Measurements from ENCODE around the gene RBM18.

RBM18 gene

GRCh38 chr9:122264360-122265148 is at the start of gene RBM18, which contains the start of gene MRRF:
Gene RBM18 (minus strand): TSS chr9:122264840. CDS start chr9:122261492, 3,348 bp downstream.
Gene MRRF (plus strand): TSS chr9:122264882. CDS start chr9:122270892, 6,010 bp downstream.
- peak; percentile 90 for DNase-seq

- no peak for DNase-seq
Observed at GRCh38 chr9:122314165-122314564, 49.5 kb upstream of the RBM18 start.

DNA sequence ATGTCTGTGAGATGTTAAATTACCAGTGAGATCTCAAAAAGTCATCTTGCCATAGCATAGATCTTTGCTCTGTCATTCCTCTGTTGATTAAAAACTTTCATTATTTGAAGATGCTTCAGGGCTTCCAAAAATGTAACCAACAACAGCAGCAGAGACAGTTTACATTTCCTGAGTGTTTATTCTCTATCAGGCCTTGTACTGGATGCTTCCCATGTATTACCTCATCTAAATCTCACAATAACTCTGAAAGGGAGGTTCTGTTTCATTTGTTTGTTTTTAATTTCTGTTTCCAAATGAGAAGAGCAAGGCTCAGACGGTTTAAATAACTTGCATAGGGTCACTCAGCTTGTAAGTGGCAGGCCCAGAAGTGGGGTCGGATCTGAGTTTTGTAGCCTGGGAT is 45.2 kb upstream of the RBM18 start:
- no peak for DNase-seq

- DNase-seq = no peak
Observed at GRCh38 chr9:122307925-122308324, 43.3 kb upstream of the RBM18 start.

- no peak for DNase-seq
Observed at GRCh38 chr9:122307061-122307460, 42.4 kb upstream of the RBM18 start.

GRCh38 chr9:122302237-122303093 is 37.8 kb upstream of the RBM18 start:
- no peak for DNase-seq

- DNase-seq = no peak
Observed at GRCh38 chr9:122297512-122297911, 32.9 kb upstream of the RBM18 start.

GRCh38 chr9:122294531-122294930 is 29.9 kb upstream of the RBM18 start:
- DNase-seq = no peak

DNA sequence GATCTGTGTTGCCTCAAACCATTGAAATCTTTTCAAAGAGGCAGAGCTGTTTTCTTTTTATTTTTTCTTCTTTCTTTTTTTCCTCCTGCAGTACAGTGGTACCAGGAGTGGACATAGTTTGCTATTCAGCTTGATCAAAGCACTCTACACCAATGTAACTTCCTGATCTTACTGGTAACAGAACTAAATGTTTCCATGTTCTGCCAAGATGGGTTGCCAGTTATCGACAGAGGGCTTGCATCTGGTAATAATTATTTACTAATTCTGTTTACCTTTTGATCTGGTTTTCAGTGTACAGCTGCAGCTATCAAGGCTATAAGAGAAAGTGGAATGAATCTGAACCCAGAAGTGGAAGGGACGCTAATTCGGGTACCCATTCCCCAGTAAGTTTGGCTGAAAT is 26.8 kb upstream of the RBM18 start:
- no peak for DNase-seq

GRCh38 chr9:122287214-122287720 is 22.6 kb upstream of the RBM18 start:
- DNase-seq = no peak

DNA sequence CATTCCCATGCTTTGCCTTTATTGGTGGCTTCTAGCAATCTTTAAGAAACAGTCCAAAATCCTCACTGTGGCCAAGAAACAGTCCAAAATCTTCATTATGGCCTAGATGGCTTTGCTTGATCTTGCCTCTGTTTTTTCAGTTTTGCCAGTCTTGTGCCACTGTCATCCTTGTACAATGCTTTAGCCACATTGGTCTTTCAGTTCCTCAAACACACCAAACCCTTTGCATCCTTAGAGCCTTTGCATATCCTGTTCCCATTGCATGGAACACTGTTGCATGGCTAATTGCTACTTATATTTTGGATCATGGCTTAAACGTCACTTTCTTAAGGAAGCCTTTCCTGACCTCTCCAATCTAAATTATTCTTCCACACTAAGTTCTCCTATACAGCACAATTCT is 22.1 kb upstream of the RBM18 start:
- no peak for DNase-seq

- DNase-seq = no peak
Observed at GRCh38 chr9:122281368-122281767, 16.7 kb upstream of the RBM18 start.

DNA sequence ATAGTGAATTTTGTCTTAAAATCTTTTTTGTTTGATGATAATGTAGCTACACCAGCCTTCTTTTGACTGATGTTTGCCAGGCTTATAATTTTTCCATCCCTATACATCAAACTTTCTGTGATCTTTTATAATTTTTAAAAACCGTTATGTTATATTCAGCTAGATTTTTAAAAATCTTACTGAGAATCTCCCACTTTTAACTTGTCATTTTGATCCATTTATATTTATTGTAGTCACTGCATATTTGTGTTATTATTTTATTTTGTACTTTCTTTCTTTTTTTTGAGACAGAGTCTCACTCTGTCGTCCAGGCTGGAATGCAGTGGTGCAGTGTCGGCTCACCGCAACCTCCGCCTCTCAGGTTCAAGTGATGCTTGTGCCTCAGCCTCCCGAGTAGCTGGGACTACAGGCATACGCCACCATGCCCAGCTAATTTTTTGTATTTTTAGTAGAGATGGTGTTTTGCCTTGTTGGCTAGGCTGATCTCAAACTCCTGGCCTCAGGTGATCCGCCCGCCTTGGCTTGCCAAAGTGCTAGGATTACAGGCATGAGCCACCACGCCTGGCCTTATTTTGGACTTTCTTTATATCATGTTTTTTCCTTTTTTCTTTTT is 12.8 kb upstream of the RBM18 start:
- no peak for DNase-seq

DNA sequence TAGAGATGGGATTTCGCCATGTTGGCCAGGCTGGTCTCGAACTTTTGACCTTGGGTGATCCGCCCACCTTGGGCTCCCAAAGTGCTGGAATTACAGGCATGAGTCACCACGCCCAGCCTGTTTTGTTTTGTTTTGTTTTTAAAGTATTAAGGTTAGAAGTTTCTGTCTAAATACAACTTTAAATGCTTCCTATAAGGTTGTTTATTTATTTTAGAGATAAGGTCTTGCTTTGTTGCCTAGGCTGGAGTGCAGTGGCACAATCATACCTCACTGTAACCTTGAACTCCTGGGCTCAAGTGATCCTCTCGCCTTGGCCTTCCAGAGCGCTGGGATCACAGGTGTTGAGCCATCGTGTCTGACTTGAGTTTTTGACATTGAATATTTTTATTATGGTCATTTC is 11.5 kb upstream of the RBM18 start:
- no peak for DNase-seq

- DNase-seq = no peak
Observed at GRCh38 chr9:122274055-122274454, 9.4 kb upstream of the RBM18 start.

GRCh38 chr9:122268041-122268814 is 3.6 kb upstream of the RBM18 start:
- DNase-seq = no peak

DNA sequence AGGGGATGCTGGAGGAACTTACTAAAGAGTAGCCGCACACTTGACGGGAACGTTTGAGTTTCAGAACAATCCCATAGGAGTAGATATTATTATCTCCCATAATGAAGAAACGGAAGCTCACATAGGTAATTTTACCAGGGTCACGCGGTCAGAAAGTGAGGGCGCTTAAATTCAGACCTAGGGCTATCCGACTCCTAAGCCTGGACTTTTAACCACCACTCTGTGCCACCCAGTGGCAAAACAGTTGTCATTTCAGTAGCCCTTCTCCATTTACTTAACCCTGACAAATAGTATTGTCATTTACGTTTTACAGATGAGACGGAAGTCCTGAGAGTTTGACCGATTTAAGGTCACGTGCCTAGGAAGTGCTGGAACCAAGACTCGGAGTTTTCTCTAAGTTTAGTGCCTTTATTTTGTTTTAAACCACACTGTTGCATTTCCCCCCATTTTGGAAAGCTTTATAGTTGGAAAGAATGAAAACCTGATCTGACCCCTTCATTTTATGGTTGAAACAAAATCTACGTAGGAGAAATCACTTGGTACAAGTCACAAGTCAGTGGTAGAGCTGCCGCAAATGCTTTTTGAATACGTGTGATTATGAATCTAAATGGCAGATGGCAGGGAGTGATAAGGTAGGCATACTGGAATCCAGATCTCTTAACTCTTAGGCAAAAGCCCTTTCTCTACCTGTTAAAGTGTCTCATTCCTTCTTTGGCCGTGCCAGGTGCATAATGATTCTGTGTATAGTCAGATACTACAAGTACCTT is 692 bp upstream of the RBM18 start:
- peak; percentile 30 for DNase-seq

- DNase-seq = no peak
Observed at GRCh38 chr9:122263699-122264349, 816 bp downstream of the RBM18 start.

GRCh38 chr9:122262073-122262472 is 2.6 kb downstream of the RBM18 start:
- no peak for DNase-seq

DNA sequence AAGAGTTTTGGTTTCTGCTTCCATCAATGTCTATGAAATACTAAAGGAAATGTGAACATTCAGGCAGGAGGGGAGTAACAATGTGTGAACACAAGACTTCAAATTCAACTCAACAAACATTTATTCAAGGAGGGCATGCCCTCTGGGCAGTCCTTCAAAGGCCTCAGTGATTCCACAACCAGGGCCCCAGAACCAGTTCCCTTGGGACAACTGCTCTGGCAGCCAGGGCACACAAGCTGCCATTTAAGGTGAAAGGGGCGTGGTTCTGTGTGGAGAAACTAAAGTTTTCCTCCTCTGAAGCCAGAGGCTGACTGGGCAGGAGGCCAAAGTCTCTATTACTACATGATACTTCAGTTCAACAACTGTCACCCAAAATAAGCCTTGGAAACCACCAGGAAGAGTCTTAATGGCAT is 3.2 kb downstream of the RBM18 start:
- DNase-seq = no peak

DNA sequence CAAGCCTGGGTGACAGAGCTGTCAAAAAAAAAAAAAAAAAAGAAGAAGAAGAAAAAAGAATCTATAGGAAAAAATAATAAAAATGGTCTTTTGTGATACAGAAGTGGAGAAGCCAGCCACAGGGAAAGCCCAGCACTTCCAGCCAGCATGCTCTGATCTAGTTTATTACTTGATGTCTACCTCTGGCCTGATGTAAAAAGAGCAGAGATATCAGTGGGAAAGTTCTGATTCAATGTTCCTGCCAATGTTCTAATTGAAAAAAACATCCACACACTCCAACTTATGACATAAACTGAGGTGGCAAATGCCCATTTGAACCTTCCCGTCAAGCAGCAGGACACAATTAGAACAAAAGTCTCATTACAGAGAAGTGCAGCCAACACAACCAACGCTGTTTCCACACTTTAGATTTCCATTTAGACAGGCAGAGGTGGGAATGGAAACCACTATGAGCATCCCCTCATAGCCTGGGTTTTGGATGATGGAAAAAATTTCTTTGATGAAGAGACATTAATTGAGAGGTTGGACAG is 5.7 kb downstream of the RBM18 start:
- DNase-seq = no peak

Data from CD4-positive, alpha-beta T cell treated with Interleukin-15 for 1 hour (primary cell).